Coronary artery (tissue), 2 donors: ENCODE data around the gene NKD1.

ENCODE experiments used
- DNase-seq: peaks from one replicate; pipeline ENCODE4 v3.0.0-alpha.2; 2017; ENCODE audit warnings: low spot score
- H3K27ac ChIP-seq, 2 donors: fragments of 200-600 bp; sonication (generic); one replicate each; pipeline ENCODE4 v1.5.1; 2016 to 2019
- H3K4me3 ChIP-seq: fragments of 200-600 bp; sonication (generic); 2 replicates; pipeline ENCODE4 v1.5.1; 2016; ENCODE audit warnings: mild to moderate bottlenecking, moderate library complexity
- CTCF ChIP-seq: fragments of 200-600 bp; sonication (generic); IDR thresholded peaks from one replicate; pipeline ENCODE4 v1.5.1; 2019; ENCODE audit warnings: antibody characterized with exemption

Gene NKD1

GRCh38 chr16:50565428-50565827 is 17.2 kb downstream of the NKD1 start:
- H3K27ac ChIP-seq = no peak overlapping the region

DNA sequence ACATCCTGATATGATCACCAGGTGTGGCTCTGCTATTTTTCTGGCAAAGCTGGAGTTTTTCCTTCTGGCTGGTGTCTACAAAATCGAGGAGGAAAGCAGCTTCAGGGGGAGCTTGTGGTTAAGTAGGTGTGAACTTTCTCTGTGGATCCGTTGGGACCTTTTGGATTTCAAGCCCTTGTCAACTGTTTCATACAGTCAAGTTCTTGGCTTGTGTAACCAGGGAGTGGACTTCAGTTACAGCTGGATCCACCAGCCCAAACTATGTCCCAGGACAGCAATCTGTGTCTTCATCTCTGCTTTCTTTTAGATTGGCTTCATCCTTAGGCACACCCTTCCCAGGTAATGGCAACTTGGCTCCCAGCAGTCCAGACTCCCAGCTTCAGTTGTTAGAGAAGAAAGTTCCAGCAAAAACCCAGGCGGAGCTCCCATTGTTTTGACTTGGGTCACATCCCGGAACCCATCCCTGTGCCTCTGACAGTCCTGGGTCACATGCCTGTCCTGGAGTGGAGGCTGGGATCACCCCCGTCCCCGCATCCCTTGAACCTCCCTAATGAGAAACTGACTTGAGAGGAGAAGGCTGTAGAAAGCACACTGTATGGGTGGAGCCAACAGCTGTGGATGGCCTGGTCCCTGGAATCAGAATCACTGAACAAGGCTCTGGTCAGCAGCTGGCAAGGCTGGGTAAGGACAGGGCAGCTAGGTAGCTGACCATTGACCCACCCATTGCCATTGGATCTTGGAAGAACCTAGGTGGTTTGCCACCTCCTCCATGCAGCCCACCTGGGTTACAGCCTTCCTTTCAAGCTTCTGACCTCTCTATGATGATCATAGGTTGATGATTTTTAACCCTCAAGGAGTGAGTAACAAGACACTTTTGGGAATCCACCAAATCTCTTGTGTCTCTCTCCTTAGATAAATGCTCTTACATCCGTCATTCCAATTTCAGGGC is 18.1 kb downstream of the NKD1 start:
- TF ChIP-seq CTCF = no peak
- no peak overlapping the region for H3K27ac ChIP-seq
- no peak for DNase-seq
- H3K4me3 ChIP-seq = no peak overlapping the region

More at GRCh38 chr16:50565428-50565827, 17.2 kb downstream of the NKD1 start:
- TF ChIP-seq CTCF = no peak
- no peak for DNase-seq
- H3K4me3 ChIP-seq = no peak overlapping the region

DNA sequence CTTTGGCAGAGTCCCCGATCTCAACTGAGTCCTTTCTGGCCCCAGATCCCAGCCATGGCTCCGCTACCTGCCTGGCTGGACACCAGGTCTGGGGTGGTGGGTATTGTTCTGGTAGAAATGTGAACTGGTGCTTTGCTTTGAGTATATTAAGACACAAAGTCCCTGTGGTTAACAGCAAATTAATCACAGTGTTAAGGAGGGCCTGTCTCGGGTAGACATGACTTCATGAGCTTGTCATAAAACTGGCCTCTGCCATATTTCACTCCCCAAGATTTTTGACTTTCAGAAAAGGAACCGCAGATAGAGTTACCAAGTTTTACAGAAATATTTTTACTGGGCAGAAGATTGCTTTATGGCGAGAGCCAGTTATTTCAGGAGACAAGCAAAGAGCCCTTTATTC is 19.5 kb downstream of the NKD1 start:
- H3K4me3 ChIP-seq = no peak overlapping the region
- peak overlapping the region; percentile 60 to 73 for H3K27ac ChIP-seq
- no peak for DNase-seq
- no peak for TF ChIP-seq CTCF

DNA sequence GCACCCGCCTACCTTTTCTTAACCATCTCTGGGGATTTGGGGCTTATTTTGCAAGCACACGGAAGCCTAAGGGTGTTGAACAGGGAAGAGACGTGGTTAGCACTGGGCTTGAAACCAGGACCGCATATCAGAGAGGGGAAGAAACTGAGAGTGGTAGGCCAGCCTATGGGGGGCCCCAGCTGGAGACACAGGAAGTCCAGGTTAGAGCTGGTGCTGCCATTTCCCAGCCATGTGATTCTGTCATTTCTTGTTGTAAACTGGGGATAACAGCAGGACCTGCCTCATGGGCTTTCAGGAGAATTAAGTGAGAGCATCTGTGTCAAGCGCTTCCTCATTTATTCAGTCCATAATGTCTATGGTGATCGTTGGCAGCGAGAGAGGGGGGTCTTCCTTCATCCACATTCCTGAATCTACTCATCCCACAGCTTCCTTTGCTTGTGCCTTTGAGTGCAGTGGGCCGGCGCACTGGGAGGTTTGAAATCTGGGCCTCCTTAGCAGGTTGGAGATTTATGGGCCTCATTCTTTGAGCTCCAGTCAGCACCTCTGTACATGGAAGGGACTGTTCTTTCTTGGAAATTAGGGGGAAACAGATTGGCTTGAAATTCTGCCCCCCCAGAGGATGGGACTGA is 20.1 kb downstream of the NKD1 start:
- no peak for DNase-seq
- no peak for TF ChIP-seq CTCF
- Histone ChIP-seq H3K4me3 (no peak overlapping the region), H3K27ac (peak overlapping the region; percentile 60 to 73)

DNA sequence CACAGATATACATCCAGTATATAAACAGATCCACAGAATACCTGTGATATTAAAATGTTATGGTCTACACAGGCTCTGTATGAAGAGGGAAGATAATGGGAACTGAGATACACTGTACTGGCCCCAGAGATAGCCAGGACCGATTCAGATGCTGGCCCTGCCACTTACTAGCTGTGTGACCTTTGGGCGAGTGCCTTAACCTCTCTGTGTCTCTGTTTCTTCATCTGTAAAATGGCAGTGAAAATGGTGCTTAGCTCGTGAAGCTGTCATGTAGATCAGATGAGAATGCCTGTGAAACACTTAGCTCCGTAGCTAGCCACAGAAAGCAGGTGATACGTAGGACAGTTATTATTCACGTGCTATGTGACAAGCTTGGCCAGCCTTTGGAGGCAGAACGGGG is 22.2 kb downstream of the NKD1 start:
- Histone ChIP-seq H3K27ac (no peak overlapping the region), H3K4me3 (no peak overlapping the region)
- no peak for TF ChIP-seq CTCF
- no peak for DNase-seq

GRCh38 chr16:50570808-50571598 is 22.8 kb downstream of the NKD1 start:
- no peak for TF ChIP-seq CTCF
- DNase-seq = no peak
- H3K27ac ChIP-seq = no peak overlapping the region

More at GRCh38 chr16:50570808-50571598, 22.8 kb downstream of the NKD1 start:
- H3K4me3 ChIP-seq = no peak overlapping the region
